GM12878 (cell line): Measurements from ENCODE around the gene ARHGEF11. TPM values are rescaled to one million over a fixed set of nuclear protein-coding genes. Genes with fewer than 3 reads are reported as not detected.

Experiments used
- ATAC-seq: fragments of 200-7000 bp; cut with Tn5 transposase; 3 replicates; pipeline ENCODE4 v1.9.1; 2020; ENCODE audit warnings: mild to moderate bottlenecking, moderate library complexity
- BruUV-seq: library from RNA; stranded (reverse); fragments of 400-500 nt; replicated peaks from 2 replicates; lab custom pipeline; 2021; lab: Mats Ljungman, UMichigan
- CTCF ChIA-PET: fragments of 300-600 bp; sonication (Branson Sonifier 250); formaldehyde crosslinking; extraction: SDS; loops from one replicate; lab custom pipeline; 2021; ENCODE audit warnings: inconsistent platforms; lab: Yijun Ruan, JAX
- POLR2A ChIA-PET: fragments of 350-600 bp; formaldehyde crosslinking; extraction: SDS; loops from one replicate; lab custom pipeline; 2021; ENCODE audit warnings: inconsistent platforms; lab: Charles Lee
- RAD21 ChIA-PET: fragments of 300-600 bp; sonication (Branson Sonifier 250); formaldehyde crosslinking; loops from one replicate; lab custom pipeline; 2023; ENCODE audit warnings: antibody characterized with exemption; ENCODE audit not compliant: unreplicated experiment; lab: Charles Lee
- SMC1A ChIA-PET: fragments of 300-600 bp; sonication (Branson Sonifier 250); formaldehyde crosslinking; loops from one replicate; lab custom pipeline; 2023; ENCODE audit not compliant: unreplicated experiment, uncharacterized antibody; lab: Charles Lee
- DNase-seq: peaks from one replicate; pipeline ENCODE4 v3.0.0-alpha.2; 2011; ENCODE audit warnings: low read depth, low spot score
- FAIRE-seq: peaks from 3 replicates; lab custom pipeline; 2011; peaks lifted over from hg19 to GRCh38; lab: Jason Lieb, UNC
- H2AFZ ChIP-seq: 2 replicates; pipeline ENCODE4 v1.6.0; 2011; ENCODE audit warnings: low read depth, low read length, control low read depth; ENCODE audit not compliant: control insufficient read depth
- H3K27ac ChIP-seq: 2 replicates; pipeline ENCODE4 v1.5.1; 2011; ENCODE audit warnings: control low read depth; ENCODE audit not compliant: control insufficient read depth, insufficient read depth
- H3K27me3 ChIP-seq, 2 experiments: replicated peaks in 1 of 2; 2 replicates each; pipeline versions ENCODE4 v1.6.0 to v1.6.1; 2011; ENCODE audit warnings: low read length in 1 of 2; ENCODE audit not compliant: control insufficient read depth in 2 of 2, insufficient read depth in 2 of 2
- H3K36me3 ChIP-seq, 2 experiments: 2 replicates each; pipeline ENCODE4 v1.5.1; 2011; ENCODE audit warnings: low read length in 1 of 2; ENCODE audit not compliant: control insufficient read depth in 2 of 2, insufficient read depth in 2 of 2
- H3K4me1 ChIP-seq: 2 replicates; pipeline ENCODE4 v1.6.1; 2011; ENCODE audit warnings: mild to moderate bottlenecking, low read length, moderate library complexity, mixed read lengths; ENCODE audit not compliant: control insufficient read depth, insufficient read depth
- H3K4me2 ChIP-seq: 2 replicates; pipeline ENCODE4 v1.6.0; 2011; ENCODE audit warnings: control low read depth; ENCODE audit not compliant: control insufficient read depth, insufficient read depth
- H3K4me3 ChIP-seq: fragments of 200-600 bp; sonication (generic); 2 replicates; pipeline ENCODE4 v1.5.1; 2016
- H3K79me2 ChIP-seq: 2 replicates; pipeline ENCODE4 v1.6.0; 2011; ENCODE audit warnings: low read length; ENCODE audit not compliant: control insufficient read depth, insufficient read depth
- H3K9ac ChIP-seq: 2 replicates; pipeline ENCODE4 v1.8.0; 2011; ENCODE audit warnings: low read length, control low read depth, mixed read lengths; ENCODE audit not compliant: control insufficient read depth, insufficient read depth
- H3K9me3 ChIP-seq: replicated peaks from 3 replicates; pipeline ENCODE4 v1.5.1; 2011; ENCODE audit warnings: mild to moderate bottlenecking, low read length; ENCODE audit not compliant: control insufficient read depth, insufficient read depth
- H4K20me1 ChIP-seq: 2 replicates; pipeline ENCODE4 v1.6.0; 2011; ENCODE audit not compliant: control insufficient read depth, insufficient read depth
- CREM ChIP-seq: IDR thresholded peaks from 2 replicates; pipeline ENCODE4 v1.6.1; 2014; ENCODE audit warnings: antibody characterized with exemption, low read depth
- MTA3 ChIP-seq: IDR thresholded peaks from 2 replicates; pipeline ENCODE4 v1.6.1; 2012; ENCODE audit warnings: low read length, inconsistent platforms, borderline replicate concordance
- NBN ChIP-seq: fragments of 450-650 bp; IDR thresholded peaks from 2 replicates; pipeline ENCODE4 v1.6.1; 2016
- RAD21 ChIP-seq: IDR thresholded peaks from 2 replicates; pipeline ENCODE4 v1.6.1; 2011; ENCODE audit warnings: mild to moderate bottlenecking, low read depth, low read length, moderate library complexity; ENCODE audit not compliant: insufficient read depth
- SMC3 ChIP-seq: IDR thresholded peaks from 2 replicates; pipeline ENCODE4 v1.6.1; 2011; ENCODE audit warnings: low read length, improper control_type of control experiment, borderline replicate concordance
- TCF7 ChIP-seq: IDR thresholded peaks from 2 replicates; pipeline ENCODE4 v1.6.1; 2014; ENCODE audit warnings: antibody characterized with exemption, borderline replicate concordance
- YY1 ChIP-seq: IDR thresholded peaks from 2 replicates; pipeline ENCODE4 v1.6.1; 2011; ENCODE audit warnings: low read depth, mild to moderate bottlenecking, low read length
- WGBS: methylation state at CpG from one replicate; pipeline ENCODE4 v1.1.6; 2016; ENCODE audit warnings: low lambda C conversion rate; ENCODE audit not compliant: insufficient replicate concordance, insufficient coverage; ENCODE audit errors: missing lambda C conversion rate; 5-methylcytosine and 5-hydroxymethylcytosine counted together
- in situ Hi-C: fragments of 300-500 bp; cut with MboI; formaldehyde crosslinking; loops from 9 replicates; pipeline ENCODE4 v1.14.3; 2018; ENCODE audit warnings: mixed read lengths
- intact Hi-C: fragments of 100-400 bp; cut with micrococcal nuclease; formaldehyde crosslinking; loops from one replicate; pipeline ENCODE4 v1.14.2; 2022; ENCODE audit not compliant: unreplicated experiment
- polyA plus RNA-seq, 11 experiments: library from polyadenylated mRNA; depleted of rRNA in 4 of 11; unstranded in 6 of 11; stranded (reverse) in 5 of 11; fragments of >200 nt; fragmentation: Nextera tagmentation in 4 of 11; fragmentation: Illumina TruSeq in 1 of 11; extraction: Ambion mirVana in 4 of 11; extraction: Trizol in 1 of 11; gene quantifications; 1 replicate in 1 of 11; 2 replicates in 10 of 11; pipeline versions ENCODE4 v1.2.1 to v1.2.3, GENCODE V29; 2011 to 2016; ENCODE audit warnings: inconsistent platforms in 2 of 11, missing spikeins in 2 of 11, low read depth in 1 of 11
- total RNA-seq, 4 experiments: library from RNA; depleted of rRNA in 3 of 4; stranded (reverse); fragments of >200 nt in 3 of 4; fragmentation: Illumina TruSeq in 1 of 4; extraction: Trizol in 1 of 4; gene quantifications; 2 replicates each; pipeline versions ENCODE4 v1.2.1 to v1.2.3, GENCODE V29; 2013 to 2021
- TF ChIP-seq, protein P1 (sequence below), 3 experiments: IDR thresholded peaks in 2 of 3; conservative IDR thresholded peaks in 1 of 3; 2 replicates each; pipeline ENCODE4 v1.5.1; 2011; ENCODE audit warnings: low read depth in 3 of 3, low read length in 3 of 3, mild to moderate bottlenecking in 3 of 3, control low read depth in 2 of 3, moderate library complexity in 2 of 3, inconsistent platforms in 1 of 3, mixed read lengths in 1 of 3; ENCODE audit not compliant: control insufficient read depth in 2 of 3, insufficient read depth in 1 of 3; ENCODE audit errors: extremely low read depth in 1 of 3

Gene ARHGEF11
- total and polyA plus RNA-seq, 10 of the 15 experiments (the other 5 are each of a cell fraction or from before 2014, with no cell fraction given) = 0.05 to 12.7 (median 1.8) TPM

- FAIRE-seq = peak; percentile 79
- H3K79me2 ChIP-seq = no peaks in the 10 kb centered on the region
- CTCF ChIA-PET = interaction anchor here (0.6 to 5.7 kb wide), 31 partner anchors 9 to 272 kb away, joined by 3 to 97 read pairs (median 5); partner anchors contain the start of genes ISG20L2, METTL25B and NTRK1
- TF ChIP-seq CREM (0 out of 2 replicates have a peak, but pooled peaks have one; percentile 24), SMC3 (peak; percentile 58), YY1 (peak; percentile 56; the same call in 1 of the 2 replicates), MTA3 (no peak), NBN (peak; percentile 32; the same call in 1 of the 2 replicates), RAD21 (peak; percentile 38; the same call in 1 of the 2 replicates), TCF7 (no peak)
- TF ChIP-seq, protein P1, sequence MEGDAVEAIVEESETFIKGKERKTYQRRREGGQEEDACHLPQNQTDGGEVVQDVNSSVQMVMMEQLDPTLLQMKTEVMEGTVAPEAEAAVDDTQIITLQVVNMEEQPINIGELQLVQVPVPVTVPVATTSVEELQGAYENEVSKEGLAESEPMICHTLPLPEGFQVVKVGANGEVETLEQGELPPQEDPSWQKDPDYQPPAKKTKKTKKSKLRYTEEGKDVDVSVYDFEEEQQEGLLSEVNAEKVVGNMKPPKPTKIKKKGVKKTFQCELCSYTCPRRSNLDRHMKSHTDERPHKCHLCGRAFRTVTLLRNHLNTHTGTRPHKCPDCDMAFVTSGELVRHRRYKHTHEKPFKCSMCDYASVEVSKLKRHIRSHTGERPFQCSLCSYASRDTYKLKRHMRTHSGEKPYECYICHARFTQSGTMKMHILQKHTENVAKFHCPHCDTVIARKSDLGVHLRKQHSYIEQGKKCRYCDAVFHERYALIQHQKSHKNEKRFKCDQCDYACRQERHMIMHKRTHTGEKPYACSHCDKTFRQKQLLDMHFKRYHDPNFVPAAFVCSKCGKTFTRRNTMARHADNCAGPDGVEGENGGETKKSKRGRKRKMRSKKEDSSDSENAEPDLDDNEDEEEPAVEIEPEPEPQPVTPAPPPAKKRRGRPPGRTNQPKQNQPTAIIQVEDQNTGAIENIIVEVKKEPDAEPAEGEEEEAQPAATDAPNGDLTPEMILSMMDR (IDR thresholded peaks at IDR 0.05 in 2 of 3, conservative IDR thresholded peaks at IDR 0.05 in 1 of 3; ENCODE audit: control insufficient read depth in 2 of 3, extremely low read depth in 1 of 3, insufficient read depth in 1 of 3, low read depth in 3 of 3, low read length in 3 of 3) = peak; percentile 63 to 87 (median 68)
- TF ChIP-seq, all 136 proteins: peak for 6
- RAD21 ChIA-PET = interaction anchor here (1.0 to 7.1 kb wide), 5 partner anchors 18 to 165 kb away, joined by 3 to 46 read pairs (median 27); partner anchors contain the start of genes ISG20L2, METTL25B and NTRK1
- no peaks in the 10 kb centered on the region for H3K9me3 ChIP-seq
- H3K27me3 ChIP-seq = peaks cover 5 to 11% of the 10 kb centered on the region in 2 experiments
- no peak overlapping the region for H3K27ac ChIP-seq
- no peak overlapping the region for H3K4me3 ChIP-seq
- DNase-seq (no peak), ATAC-seq (peak; percentile 95)
- intact Hi-C loops (loop anchor here (1.0 kb wide), 2 partner anchors 36 to 69 kb away; no protein-coding TSS in a partner anchor), in situ Hi-C loops (no loop called here)
- no TSS peak for BruUV-seq
- peak overlapping the region; percentile 10; the same call in 1 of the 2 replicates for H2AFZ ChIP-seq
- no peaks in the 10 kb centered on the region for H4K20me1 ChIP-seq
- H3K4me2 ChIP-seq = peak overlapping the region; percentile 39; the same call in 1 of the 2 replicates
- POLR2A ChIA-PET = interaction anchor here (0.6 kb wide), 2 partner anchors 83 to 124 kb away, joined by 4 to 5 read pairs; no protein-coding TSS in a partner anchor
- no peaks in the 10 kb centered on the region for H3K4me1 ChIP-seq
- SMC1A ChIA-PET = interaction anchor here (1.1 to 5.2 kb wide), 4 partner anchors 31 to 182 kb away, joined by 5 to 50 read pairs (median 6); partner anchors contain the start of genes ISG20L2 and METTL25B
- H3K9ac ChIP-seq = no peak overlapping the region
- WGBS = 10% methylated on average over 34 of the region's 48 CpGs
- no peaks in the 10 kb centered on the region for H3K36me3 ChIP-seq
These were observed 153.1 kb downstream of the ARHGEF11 start for GRCh38 chr1:156892190-156893047.
